Bone marrow (tissue), 2 donors: Measurements from ENCODE around the gene FABP3.
A peak's percentile ranks its signal among the peaks of the same experiment; 100 is the strongest.

ENCODE experiments used
- DNase-seq, 2 donors: peaks; one replicate each; lab custom pipeline; 2025; lab: John Stamatoyannopoulos, UW

Gene FABP3

DNA sequence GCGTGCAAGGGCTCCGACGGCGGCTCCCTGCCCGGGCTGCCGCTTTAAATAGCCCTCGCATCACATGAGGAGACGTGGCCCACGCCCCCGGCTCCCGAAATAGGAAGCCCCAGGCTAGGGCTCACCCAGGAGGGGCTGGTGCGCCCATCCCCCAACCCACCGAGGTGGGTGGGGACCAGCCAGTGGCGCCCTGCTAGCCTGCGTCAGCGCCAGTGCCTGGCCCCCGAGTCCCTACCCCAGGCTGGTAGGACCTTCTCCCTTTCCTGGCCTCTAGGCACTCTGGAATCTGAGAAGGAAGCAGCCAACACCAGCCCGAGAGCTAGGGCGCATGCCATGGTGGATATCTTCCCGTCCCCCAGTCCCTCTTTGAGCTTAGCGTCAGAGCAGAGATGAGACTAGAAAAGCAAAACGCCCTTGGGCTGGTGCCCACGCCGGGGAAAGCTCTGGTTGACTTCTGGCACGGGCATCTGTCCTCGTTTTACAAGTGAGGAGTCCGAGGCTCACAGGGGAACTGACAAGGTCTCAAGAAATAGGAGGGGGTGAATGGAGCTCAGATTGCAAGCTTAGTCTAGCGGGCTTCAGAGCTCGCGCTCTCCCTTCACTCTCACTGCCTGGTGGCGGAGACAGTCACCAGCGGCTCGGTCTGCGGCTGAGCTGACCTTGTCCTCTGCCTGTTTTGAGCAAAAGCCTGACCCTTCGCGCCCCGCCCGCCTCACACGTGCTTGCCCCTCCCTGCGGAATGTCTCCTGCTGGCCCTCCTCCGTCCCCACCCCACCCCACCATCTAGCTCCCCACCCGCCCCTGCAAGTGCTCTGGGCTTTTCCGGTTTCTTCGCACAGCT, at the start of gene FABP3:
FABP3 (minus strand) TSS at position 21 of the 841 bp plus-strand sequence. CDS start 62 bp downstream, outside the sequence.
- DNase-seq: no peak

DNA sequence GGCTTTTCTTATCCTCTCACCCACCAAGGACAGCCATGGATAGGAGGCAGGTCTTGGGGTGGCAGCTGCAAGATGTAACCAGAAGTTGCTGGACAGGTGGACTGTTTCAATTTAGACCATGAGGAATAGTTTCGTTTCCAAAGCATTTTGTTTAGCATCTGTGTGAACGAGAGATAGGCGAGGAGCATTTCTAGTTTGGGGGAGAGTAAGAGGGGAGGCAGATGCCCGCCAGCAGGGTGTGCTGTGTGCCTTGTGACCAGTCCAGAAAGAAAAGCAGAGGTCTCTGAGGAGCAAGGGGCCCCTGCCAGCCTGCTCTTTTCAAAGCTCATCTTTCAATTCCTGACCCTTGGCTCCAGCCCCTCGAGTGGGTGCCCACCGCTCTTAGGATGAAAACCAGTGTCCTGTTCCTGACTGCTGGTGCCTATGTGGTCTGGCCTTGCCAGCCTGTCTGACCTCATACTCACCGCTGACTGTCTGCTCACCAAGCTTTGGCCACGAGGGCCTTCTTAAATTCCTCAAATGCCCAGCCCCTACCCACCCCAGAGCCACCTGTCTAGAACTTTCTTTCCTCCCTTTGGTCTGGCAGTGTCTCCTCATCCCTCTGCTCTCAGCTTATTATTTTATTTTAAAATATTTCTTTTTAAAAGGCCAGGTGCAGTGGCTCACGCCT, 48.6 kb upstream of the FABP3 start:
- no peak for DNase-seq

DNA sequence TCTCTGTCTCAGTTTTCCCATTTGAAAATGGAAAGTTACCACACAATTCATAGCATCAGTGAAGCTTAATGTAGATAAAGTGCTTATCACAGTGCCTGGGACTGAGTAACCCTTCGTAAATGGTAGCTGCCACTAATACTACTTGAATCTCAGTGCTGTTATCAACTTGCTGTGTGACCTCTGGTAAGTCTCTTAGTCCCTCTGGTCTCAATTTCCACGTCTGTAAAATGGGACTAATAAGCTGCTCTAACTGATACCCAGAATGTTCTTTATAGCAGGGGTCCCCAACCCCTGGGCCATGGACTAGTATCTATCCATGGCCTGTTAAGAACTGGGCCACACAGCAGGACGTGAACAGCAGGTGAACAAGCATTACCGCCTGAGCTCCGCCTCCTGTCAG, 47.8 kb upstream of the FABP3 start:
- DNase-seq: no peak

DNA sequence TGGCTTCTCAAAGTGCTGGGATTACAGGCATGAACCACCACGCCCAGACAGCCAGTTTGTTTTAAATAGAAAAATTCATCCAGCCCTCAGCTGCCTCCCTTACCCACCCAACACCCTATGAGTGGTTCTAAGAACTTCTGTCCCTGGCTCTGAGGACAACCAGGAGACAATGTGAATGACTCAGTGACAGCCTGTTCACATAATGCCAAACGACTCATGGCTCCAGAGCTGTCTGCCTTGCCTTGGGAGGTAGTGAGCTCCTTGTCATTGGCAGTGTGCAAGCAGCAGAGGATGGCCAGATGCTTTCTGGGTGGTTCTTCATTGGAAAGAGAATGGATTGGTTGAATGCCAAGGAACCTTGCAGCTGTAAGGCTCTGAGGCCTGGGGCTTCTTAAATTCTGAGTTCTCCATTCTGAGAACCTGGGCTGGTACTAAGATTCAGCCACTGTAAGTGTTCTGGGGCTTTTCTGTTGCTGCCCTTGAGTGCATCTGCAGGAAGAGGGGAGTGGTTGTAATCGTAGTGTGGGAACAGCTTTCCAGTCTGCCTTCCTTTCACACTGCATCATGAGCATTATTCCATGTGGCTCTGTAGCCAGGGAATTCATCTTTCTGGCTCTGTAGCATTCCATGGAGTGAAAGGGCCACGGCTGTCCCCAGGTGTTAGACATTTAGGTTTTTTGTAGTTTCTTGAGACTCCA, 45.9 kb upstream of the FABP3 start:
- DNase-seq: no peak

DNA sequence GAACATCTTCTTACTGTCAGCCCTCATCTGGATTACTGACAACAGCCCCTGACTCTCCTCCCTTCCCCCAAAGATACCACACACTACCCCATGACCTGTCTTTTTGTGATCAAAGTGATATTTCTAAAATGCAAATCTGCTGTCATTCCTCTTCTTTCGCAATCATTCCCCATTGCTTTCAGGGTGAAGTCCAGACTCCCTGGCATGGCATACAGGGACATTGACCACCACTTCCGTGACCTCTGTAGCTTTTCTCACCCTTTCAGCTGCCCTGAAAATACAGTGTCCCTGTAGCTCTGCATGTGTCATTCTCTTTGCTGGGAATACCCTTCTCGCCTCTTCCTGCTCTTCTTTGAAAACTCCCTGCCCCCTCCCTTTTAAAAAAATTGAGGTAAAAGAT, 44.3 kb upstream of the FABP3 start:
- DNase-seq: no peak

DNA sequence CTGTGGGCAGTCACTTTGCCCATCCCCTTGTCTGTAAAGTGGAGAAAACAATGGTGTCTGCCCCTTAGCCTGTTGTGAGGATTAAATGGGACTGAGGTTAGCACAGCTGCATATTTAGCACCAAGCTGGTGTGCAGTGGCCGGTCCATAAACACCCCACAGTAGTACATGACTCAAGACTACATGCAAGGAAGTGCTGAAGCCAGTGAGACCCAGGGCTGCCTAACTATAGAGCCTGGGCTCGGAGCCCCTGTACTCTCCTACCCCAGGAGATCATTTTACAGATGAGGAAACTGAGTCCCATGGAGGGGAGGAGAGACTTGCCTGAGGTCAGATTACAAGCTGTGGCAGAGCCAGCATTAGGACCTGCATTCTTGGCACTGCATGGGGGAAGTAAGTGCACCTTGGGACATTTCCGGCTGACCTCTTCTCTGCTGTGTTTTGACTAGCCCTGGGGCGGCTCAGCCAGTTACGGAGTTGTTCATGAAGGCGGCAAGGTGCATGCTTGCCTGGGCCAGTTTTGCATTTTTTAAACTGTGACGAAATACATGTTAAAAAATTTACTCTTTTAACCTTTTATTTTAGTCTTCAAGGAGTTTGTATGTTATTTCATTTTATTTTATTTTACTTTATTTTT, 43.3 kb upstream of the FABP3 start:
- no peak for DNase-seq

DNA sequence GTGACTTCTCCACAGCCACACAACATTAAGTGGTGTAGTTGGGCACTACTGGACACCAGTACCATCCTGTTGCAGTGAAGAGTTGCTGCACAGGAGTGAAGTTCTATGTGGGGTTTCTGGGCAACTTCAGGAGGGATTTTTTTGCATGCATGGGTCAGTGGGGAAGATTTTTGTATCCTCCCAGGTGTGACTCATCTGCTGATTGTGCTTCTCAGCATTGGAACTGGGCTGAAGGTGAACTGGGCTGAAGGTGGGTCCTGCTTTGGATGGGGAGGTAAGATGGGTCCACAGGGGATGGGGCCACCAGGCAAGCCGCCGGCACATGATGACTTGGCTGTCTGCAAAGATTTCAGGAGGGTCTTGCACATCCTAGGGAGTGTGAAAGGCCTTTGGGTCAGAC, 42.8 kb upstream of the FABP3 start:
- no peak for DNase-seq

DNA sequence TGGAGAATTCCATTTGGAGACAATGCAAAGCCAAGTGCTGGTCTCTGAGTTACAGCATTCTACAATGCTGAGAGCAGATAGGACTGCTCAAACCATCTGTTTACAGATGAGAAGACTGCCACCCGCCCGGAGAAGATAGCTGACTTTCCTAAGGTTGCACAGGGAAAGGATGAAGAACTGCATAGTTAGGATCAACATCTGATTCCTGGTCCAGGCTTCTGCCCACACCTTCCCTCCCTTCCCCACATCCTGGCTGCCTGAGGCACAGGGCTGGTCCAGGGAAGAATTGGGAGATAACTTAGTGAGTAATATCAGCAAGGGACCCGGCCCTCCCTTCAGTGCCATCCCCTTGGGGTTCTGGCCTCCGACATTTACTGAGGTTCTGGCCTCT, 42.1 kb upstream of the FABP3 start:
- DNase-seq: no peak

DNA sequence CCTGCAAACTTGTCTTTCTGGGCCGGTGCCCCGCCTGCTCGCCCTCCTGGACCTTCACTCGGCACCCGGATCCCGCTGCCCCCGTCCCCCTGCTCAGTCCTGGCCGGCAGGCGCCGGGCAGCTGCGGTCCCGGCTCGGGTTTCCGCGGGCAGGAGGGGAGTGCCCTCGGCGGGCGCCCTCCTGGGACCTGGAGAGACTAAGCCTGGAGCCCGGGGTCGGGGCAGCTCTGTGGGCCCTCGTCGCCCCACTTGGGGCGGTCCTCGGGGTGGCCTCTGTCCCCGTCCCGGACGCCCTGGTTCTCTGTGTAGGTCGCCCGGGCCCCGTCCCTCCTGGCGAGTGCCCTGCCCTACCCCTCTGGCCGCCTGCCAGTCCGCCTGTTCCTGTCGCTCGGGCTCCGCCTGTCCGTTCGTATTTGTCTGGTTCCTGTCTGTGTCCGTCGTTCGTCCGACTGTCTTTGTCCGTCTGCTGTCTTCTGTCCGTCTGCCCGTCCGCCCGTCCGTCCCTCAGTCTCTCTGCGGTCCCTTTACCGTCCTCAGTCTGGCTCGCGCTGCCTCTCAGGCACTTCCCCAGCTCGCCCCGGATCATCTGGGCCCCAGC, 40.6 kb upstream of the FABP3 start:
- peak in 1 of 2 donors; percentile 51 for DNase-seq

DNA sequence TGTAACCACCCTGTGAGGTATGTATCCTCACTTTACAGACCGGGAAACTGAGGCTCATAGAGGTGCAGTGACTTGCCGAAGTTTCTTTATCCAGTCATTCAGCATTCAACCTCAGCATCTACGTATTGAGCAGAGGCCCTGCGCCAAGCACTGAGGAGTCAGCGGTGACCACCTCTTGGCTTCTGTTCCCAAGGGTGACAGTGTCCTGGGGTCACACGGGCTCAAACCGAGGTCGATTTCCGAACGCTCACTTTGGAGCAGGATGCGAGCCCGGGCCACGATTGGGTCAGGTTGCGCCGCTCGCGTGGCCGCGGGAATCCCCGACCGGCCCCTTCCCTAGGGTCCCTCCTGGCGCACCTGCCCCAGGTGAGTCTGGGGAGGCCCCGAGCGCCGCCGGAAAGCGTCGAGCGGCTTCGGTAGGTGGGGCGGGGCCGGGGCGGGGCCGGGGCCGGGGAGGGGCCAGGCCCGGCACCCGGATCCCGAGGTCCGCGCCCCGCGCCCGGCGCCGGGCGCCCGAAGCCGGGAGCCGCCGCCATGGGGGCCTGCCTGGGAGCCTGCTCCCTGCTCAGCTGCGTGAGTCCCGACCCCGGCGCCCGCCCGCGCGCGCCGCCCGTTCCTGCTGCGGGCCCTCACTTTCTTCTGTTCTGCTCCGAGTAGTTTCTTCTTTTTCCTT, 40.0 kb upstream of the FABP3 start, which contains the start of gene SERINC2:
SERINC2 (plus strand) TSS at position 482 of the 673 bp plus-strand sequence; CDS start at position 535, 53 bp downstream.
- DNase-seq: no peak

DNA sequence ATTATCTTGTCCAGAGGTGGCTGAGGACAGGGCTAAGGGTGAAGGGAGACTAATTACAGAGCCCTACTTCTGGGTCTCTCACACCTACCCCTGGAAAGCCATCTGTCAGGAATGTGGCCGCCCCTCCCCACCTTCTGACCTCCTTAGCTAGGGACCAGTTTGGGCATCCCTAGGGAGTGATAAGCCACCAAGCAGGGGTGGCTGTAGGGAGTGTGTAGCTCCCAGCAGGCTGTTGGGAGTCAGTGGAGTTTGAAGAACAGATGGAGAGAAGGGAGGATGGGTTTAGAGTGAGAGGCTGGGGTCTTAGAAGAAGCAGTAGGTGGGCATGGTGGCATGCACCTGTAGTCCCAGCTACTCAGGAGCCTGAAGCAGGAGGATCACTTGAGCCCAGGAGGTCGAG, 39.3 kb upstream of the FABP3 start:
- DNase-seq: no peak

DNA sequence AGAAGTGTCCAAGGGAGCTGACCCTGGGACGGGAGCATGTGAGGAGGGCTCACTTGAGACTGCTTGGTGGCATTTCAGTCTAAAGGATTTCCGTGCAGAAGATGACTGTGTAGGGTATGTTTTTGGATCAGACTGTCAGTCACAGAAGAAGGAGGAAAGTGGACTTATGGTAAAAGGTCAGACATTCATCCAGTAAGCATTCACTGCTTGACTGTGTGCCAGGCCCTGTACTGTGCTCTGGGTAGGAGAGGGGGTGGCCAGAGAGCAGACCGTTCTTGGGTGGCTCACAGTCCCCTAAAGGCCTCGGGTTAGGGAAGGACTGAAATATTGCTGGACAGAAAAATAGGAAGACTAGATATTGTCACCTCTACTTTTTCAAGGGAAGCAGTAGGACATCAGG, 38.0 kb upstream of the FABP3 start:
- DNase-seq: no peak

DNA sequence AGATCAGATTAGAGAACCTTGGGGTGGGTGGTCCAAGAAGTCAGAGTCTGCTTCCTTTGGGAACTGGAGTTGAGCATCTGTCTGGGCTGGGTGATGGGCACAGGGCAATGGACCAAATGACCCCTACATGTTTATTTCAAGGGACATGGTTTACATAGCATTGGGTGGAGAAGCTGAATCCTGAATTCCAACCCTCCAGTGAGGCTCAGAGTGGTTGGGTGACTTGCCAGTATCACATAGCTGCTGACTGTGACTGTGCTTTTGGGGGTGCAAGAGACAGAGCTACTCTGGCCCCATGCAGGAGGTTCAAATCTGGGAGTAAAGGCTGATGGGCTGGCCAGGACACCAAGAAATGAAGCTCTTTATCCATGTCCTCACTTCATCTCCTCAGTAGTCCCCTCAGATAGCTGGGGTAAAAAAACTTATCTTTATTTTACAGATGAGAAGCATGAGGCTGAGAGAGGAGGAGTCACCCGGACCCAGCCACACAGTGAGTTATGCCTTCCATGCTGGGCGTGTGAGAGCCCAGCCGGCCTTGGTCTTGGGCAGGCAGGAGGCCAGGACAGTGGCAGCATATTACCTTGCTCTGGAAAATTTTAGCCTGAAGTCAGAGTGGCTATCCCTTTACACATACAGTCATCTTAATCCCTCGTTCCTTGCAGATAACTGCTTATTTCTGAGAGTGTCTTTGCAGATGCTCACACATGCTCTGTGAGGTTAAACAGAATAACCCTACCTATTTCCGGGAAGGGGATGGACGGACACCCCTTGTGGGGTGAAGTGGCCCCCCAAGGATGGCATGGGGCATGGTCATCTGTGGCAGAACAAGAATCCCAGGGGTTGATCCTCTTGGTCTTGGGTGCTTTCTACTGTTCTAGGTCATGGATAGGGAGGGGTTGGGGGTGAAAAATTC, 37.3 kb upstream of the FABP3 start:
- no peak for DNase-seq

DNA sequence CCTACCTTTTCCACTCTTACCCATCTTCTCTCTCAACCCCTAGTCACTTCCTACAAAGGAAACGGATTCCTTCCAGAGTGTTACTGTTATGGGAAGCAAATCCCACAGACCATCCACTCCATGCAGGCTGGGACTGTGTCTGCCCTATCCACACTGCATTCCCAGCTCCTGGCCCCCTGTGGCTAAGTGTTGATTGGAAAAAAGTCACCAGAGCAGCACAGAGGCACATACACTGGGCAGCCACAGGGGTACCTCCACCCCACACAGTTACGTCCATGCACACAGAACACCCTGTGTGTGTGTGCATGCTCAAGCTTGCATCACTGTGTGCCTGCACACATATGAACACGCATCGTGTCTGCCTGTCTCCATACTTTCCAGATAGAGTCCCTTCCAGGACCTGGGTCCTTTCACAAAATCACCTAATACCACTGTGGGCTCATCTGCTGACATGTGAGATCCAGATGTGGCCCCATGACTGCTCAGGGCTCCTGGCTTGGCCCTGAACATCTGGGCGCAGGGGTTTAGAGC, 36.0 kb upstream of the FABP3 start:
- no peak for DNase-seq

DNA sequence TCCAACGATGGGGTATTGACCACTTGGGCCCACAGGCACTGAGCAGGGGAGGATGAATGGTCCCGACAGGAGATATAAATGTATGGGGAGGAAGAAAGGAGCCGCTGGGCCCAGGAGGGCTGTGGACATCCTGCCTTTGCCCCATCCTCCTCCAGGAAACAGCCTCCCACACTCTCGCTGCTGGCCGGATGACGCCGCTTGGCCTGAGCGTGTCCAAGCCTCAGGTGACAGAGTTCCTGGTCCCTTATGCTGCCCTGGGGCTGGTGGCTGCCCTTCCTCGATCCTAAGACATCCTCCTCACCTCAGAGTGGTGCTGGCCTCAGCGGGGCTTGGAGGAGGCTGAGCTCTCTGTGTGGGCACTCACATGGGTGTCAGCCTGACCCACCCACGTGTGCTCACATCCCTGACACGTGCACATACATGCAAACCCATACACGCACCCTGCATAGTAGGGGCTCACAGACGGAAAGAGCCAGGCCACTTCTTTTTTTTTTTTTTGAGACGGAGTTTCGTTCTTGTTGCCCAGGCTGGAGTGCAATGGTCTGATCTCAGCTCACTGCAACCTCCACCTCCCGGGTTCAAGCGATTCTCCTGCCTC, 34.3 kb upstream of the FABP3 start:
- no peak for DNase-seq

DNA sequence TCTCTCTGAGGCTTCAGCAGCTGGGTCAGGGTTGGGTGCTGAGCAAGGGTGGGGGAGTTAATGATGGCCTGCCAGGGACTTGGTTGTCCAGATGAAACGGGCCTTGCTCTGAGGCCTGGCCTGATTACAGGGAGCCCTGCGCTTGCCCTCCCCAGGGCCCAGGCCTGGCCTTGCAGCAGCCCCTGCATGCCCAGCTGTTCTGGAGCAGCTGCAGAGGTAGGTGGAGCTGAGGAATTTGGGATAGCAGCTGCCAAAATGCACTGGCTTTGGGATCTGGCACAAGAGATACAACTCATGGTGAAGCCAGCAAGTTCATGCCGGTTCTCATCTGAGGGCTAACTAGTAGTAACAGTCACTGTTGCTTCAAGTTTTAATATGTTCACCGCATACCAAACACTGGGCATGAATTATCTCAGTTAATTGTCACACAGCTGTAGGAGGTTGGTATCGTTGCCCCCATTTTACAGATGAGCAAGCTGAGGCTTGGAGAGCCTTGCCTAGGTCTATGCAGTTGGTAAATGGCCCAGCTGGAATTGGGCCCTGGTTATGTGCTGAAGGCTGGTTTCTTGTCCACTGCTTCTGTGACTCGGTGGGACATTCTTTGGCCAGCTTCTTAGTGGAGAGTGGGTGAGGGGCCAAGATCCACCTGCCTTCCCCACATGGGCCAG, 32.8 kb upstream of the FABP3 start:
- DNase-seq: no peak

DNA sequence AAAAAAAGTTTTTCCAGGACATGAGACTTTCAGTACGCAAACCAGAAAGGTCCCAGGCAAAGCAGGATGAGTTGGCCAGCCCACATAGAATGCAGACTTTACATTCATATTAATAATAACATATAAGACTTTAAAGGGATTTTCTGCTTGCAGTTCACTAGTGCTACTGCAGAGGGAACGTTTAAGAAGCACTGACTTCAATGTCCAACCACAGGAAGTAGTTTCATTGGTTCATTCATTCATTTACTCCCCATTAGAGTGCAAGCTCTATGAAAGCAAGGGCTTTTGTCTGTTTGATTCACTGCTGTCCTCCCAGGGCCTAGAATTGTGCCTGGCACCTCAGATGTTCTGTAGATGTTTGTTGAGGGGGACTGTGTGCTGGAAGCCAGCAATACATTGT, 28.4 kb upstream of the FABP3 start:
- no peak for DNase-seq

DNA sequence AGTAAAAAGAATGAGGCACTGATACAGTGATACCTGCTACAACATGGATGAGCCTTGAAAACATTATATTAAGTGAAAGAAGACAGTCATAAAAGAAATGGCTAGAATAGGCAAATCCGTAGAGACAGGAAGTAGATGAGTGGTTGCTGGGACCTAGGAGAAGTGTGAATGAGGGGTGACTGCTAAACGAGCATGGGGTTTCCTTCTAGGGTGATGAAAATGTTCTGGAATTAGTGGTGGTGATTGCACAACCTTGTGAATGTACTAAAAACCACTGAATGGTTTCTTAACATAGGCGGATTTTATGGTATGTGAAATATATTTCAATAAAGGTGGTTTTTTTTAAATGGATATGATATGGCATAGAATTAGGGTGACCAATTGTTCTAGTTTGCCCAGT, 27.5 kb upstream of the FABP3 start:
- DNase-seq: no peak

DNA sequence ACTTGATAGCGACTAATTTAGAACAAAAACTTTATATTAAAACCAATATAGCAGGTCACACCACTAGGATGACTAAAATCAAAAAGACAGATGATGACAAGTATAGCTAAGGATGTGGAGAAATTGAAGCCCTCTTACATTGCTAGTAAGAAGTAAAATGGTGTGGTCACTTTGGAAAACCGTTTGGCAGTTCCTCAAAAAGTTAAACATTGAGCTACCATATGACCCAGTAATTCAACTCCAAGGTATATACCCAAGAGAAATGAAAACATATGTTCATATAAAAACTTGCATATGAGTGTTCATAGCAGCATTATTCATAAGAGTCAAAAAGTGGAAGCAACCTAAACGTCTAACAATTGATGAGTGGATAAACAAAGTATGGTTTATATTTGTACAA, 27.1 kb upstream of the FABP3 start:
- no peak for DNase-seq
